Mammary epithelial cell (primary cell): ENCODE measurements around the gene GGNBP2.

Source experiments
- CTCF ChIP-seq, 2 donors: IDR thresholded peaks in 1 of 2; conservative IDR thresholded peaks in 1 of 2; 2 replicates each; pipeline ENCODE4 v1.5.1; 2011 to 2012; ENCODE audit warnings: inconsistent platforms in 2 of 2, low read length in 2 of 2, mild to moderate bottlenecking in 2 of 2, control low read depth in 1 of 2, low read depth in 1 of 2; ENCODE audit not compliant: insufficient read depth in 1 of 2; ENCODE audit errors: extremely low read depth in 1 of 2
- EZH2 ChIP-seq: IDR thresholded peaks from 2 replicates; pipeline ENCODE4 v1.6.1; 2012; ENCODE audit warnings: low read length, inconsistent platforms, borderline replicate concordance

GRCh38 chr17:36593656-36594316 lies 49.1 kb downstream of the GGNBP2 start:
- TF ChIP-seq CTCF (conservative IDR thresholded peaks at IDR 0.05 in 1 of 2, IDR thresholded peaks at IDR 0.05 in 1 of 2; ENCODE audit: extremely low read depth in 1 of 2, insufficient read depth in 1 of 2, low read depth in 1 of 2, low read length in 2 of 2) (no peak), EZH2 (no peak)
